Endodermal cell (in vitro differentiated cells): Measurements from ENCODE around the gene PM20D2. TPM values are rescaled to one million over a fixed set of nuclear protein-coding genes. Genes with fewer than 3 reads are reported as not detected.
A peak's percentile ranks its signal among the peaks of the same experiment; 100 is the strongest.

Experiments used
- DNase-seq: peaks from one replicate; pipeline ENCODE4 v3.0.0-alpha.2; 2017
- H3K27ac ChIP-seq: 2 replicates; pipeline ENCODE4 v1.5.1; 2013; ENCODE audit warnings: mild to moderate bottlenecking, low read depth, low read length, moderate library complexity
- H3K27me3 ChIP-seq: 2 replicates; pipeline ENCODE4 v1.6.1; 2013; ENCODE audit warnings: mild to moderate bottlenecking, low read length, moderate library complexity; ENCODE audit not compliant: insufficient read depth, control insufficient read depth, poor library complexity, severe bottlenecking
- H3K36me3 ChIP-seq: 2 replicates; pipeline ENCODE4 v1.7.0; 2013; ENCODE audit warnings: mild to moderate bottlenecking, low read length, moderate library complexity; ENCODE audit not compliant: control insufficient read depth, insufficient read depth
- H3K4me1 ChIP-seq: one replicate; pipeline ENCODE4 v1.7.0; 2013; ENCODE audit warnings: low read length; ENCODE audit not compliant: control insufficient read depth, insufficient read depth
- H3K4me3 ChIP-seq: 2 replicates; pipeline ENCODE4 v1.5.1; 2013; ENCODE audit warnings: mild to moderate bottlenecking, low read length, moderate library complexity
- H3K9ac ChIP-seq: 2 replicates; pipeline ENCODE4 v1.6.1; 2013; ENCODE audit warnings: mild to moderate bottlenecking, low read length, moderate library complexity; ENCODE audit not compliant: poor library complexity, severe bottlenecking; ENCODE audit errors: extremely low read depth
- H3K9me3 ChIP-seq: 2 replicates; pipeline ENCODE4 v1.6.1; 2013; ENCODE audit warnings: mild to moderate bottlenecking, low read length, moderate library complexity; ENCODE audit not compliant: control insufficient read depth
- H3K27ac Mint-ChIP-seq: 2 replicates; pipeline ENCODE4 v1.8.0; 2020; ENCODE audit warnings: mixed read lengths
- H3K27me3 Mint-ChIP-seq: 2 replicates; pipeline ENCODE4 v1.8.0; 2021; ENCODE audit warnings: mild to moderate bottlenecking, mixed read lengths; ENCODE audit not compliant: insufficient read depth
- H3K36me3 Mint-ChIP-seq: 2 replicates; pipeline ENCODE4 v1.8.0; 2020; ENCODE audit warnings: low read depth, mixed read lengths
- H3K4me1 Mint-ChIP-seq: 2 replicates; pipeline ENCODE4 v1.8.0; 2020; ENCODE audit warnings: mixed read lengths
- H3K4me3 Mint-ChIP-seq: 2 replicates; pipeline ENCODE4 v1.8.0; 2020; ENCODE audit warnings: mild to moderate bottlenecking, moderate library complexity, mixed read lengths
- H3K9me3 Mint-ChIP-seq: 2 replicates; pipeline ENCODE4 v1.8.0; 2020; ENCODE audit warnings: mild to moderate bottlenecking, mixed read lengths
- WGBS, 2 experiments: methylation state at CpG; one replicate each; pipeline versions ENCODE4 v1.1.5 to v1.1.7; 2013; ENCODE audit warnings: missing lambda C conversion rate in 2 of 2, mixed read lengths in 1 of 2; ENCODE audit not compliant: insufficient coverage in 1 of 2, insufficient read length in 1 of 2; 5-methylcytosine and 5-hydroxymethylcytosine counted together
- total RNA-seq, 2 donors: library from RNA; stranded (reverse); fragmentation: NEBNext Ultra II Directional in 1 of 2; extraction: Animal tissue kit (Norgen Biotek cat#: 25700) in 1 of 2; gene quantifications; 2 replicates in 1 of 2; 3 replicates in 1 of 2; pipeline ENCODE4 v1.2.1, GENCODE V29; 2021
- TF ChIP-seq, protein P1 (sequence below): fragments of 200-600 bp; sonication (generic); conservative IDR thresholded peaks from 2 replicates; pipeline ENCODE4 v1.5.0; 2021; ENCODE audit warnings: antibody characterized with exemption, mild to moderate bottlenecking

The PM20D2 gene
- total RNA-seq, 2 donors from 2014 or later = 5.1 to 8.5 TPM

DNA sequence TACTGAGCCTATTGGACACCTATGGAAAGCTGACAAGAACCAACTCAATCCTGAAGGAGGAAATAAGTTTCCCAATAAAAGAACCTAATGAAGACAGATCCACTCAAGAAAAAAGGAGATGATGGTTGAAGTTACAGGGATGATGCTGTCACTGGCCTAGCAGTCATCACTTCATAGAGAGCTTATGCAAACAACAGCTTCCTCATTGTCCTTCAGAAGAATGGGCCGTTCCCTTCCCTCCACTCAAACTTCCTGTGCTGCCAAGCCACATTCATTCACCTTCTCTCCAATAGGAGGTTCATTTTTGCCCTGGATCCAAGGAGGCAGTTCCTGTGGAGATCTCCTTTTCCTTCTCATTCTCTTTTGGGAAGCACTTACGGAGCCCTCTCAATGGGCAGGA, 13.8 kb upstream of the PM20D2 start:
- H3K27me3 ChIP-seq = peaks cover 8% of the 10 kb centered on the region
- TF ChIP-seq, protein P1, sequence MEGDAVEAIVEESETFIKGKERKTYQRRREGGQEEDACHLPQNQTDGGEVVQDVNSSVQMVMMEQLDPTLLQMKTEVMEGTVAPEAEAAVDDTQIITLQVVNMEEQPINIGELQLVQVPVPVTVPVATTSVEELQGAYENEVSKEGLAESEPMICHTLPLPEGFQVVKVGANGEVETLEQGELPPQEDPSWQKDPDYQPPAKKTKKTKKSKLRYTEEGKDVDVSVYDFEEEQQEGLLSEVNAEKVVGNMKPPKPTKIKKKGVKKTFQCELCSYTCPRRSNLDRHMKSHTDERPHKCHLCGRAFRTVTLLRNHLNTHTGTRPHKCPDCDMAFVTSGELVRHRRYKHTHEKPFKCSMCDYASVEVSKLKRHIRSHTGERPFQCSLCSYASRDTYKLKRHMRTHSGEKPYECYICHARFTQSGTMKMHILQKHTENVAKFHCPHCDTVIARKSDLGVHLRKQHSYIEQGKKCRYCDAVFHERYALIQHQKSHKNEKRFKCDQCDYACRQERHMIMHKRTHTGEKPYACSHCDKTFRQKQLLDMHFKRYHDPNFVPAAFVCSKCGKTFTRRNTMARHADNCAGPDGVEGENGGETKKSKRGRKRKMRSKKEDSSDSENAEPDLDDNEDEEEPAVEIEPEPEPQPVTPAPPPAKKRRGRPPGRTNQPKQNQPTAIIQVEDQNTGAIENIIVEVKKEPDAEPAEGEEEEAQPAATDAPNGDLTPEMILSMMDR = no peak
- no peaks in the 10 kb centered on the region for H3K36me3 ChIP-seq
- H3K27ac Mint-ChIP-seq = no peak overlapping the region
- H3K36me3 Mint-ChIP-seq = peaks cover 2% of the 10 kb centered on the region
- no peak overlapping the region for H3K4me3 ChIP-seq
- H3K9me3 ChIP-seq = peaks cover 10% of the 10 kb centered on the region
- no peaks in the 10 kb centered on the region for H3K4me1 Mint-ChIP-seq
- H3K27me3 Mint-ChIP-seq = peaks cover 83% of the 10 kb centered on the region
- peaks cover 43% of the 10 kb centered on the region for H3K9me3 Mint-ChIP-seq
- H3K9ac ChIP-seq = no peak overlapping the region
- 78 to 85% methylated on average over 1 to 2 of the region's 2 CpGs for WGBS, 2 experiments
- no peaks in the 10 kb centered on the region for H3K4me1 ChIP-seq
- DNase-seq = no peak
- H3K4me3 Mint-ChIP-seq = no peak overlapping the region
- no peak overlapping the region for H3K27ac ChIP-seq

DNA sequence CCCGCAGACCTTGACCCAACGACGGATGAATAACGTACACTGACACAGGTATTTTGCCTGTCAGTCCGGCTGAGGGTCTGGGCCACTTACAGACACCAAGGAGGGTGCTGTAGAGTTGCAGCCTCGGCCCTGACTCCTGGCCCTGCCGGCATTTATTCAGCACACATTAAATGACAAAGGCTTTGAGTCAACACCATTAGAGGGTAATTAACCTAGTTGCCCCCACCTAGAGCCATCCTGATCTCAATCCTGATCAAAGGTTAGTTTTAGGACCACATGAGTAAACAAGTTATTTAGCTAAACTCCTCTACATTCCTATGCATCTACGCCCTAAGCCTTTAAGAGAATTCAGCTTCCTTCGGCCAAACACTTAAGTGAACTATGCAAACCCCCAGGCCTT, 11.9 kb upstream of the PM20D2 start:
- peaks cover 26% of the 10 kb centered on the region for H3K9me3 Mint-ChIP-seq
- H3K27ac Mint-ChIP-seq = no peak overlapping the region
- Histone ChIP-seq H3K36me3 (no peaks in the 10 kb centered on the region), H3K9ac (no peak overlapping the region), H3K4me3 (no peak overlapping the region), H3K27me3 (peaks cover 8% of the 10 kb centered on the region), H3K27ac (no peak overlapping the region), H3K9me3 (peaks cover 2% of the 10 kb centered on the region), H3K4me1 (no peaks in the 10 kb centered on the region)
- TF ChIP-seq, protein P1 = no peak
- peaks cover 91% of the 10 kb centered on the region for H3K27me3 Mint-ChIP-seq
- DNase-seq = peak; percentile 57
- H3K4me1 Mint-ChIP-seq = no peaks in the 10 kb centered on the region
- 64 to 66% methylated on average over 5 to 9 of the region's 9 CpGs for WGBS, 2 experiments
- H3K4me3 Mint-ChIP-seq = no peak overlapping the region
- peaks cover 2% of the 10 kb centered on the region for H3K36me3 Mint-ChIP-seq

DNA sequence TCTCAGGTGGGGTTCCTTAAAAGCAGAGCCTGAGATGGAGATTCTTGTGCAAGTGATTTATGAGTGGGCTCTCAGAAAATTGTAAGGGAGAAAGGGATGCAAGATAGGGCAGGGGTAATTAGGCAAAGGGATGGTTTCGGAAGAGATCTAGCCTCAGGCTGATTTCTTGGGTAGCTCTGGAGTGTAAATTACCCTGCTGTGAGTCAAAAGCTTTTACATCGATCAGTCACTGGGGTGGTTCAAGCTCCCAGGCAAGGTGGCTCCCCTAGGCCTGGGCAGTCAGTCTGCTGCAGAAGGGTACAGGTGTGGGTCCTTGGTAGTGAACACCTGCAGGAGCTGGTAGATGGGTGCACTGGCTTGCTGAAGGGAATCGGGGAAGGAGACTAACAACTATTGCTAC, 11.1 kb upstream of the PM20D2 start:
- no peak overlapping the region for H3K9ac ChIP-seq
- H3K27me3 ChIP-seq = peaks cover 8% of the 10 kb centered on the region
- no peak overlapping the region for H3K4me3 Mint-ChIP-seq

More for the DNA sequence above, 11.1 kb upstream of the PM20D2 start:
- no peaks in the 10 kb centered on the region for H3K4me1 ChIP-seq
- peaks cover 24% of the 10 kb centered on the region for H3K9me3 Mint-ChIP-seq
- peaks cover 94% of the 10 kb centered on the region for H3K27me3 Mint-ChIP-seq
- H3K9me3 ChIP-seq = no peaks in the 10 kb centered on the region
- H3K36me3 ChIP-seq = no peaks in the 10 kb centered on the region
- TF ChIP-seq, protein P1 = no peak
- H3K27ac ChIP-seq = no peak overlapping the region
- no peaks in the 10 kb centered on the region for H3K4me1 Mint-ChIP-seq
- DNase-seq = no peak
- peaks cover 2% of the 10 kb centered on the region for H3K36me3 Mint-ChIP-seq
- H3K4me3 ChIP-seq = no peak overlapping the region
- H3K27ac Mint-ChIP-seq = no peak overlapping the region
- 51 to 65% methylated on average over 2 to 3 of the region's 3 CpGs for WGBS, 2 experiments
